Psoas muscle (tissue), 8 donors: ENCODE measurements around the gene GALNT16. TPM values are rescaled to one million over a fixed set of nuclear protein-coding genes. Genes with fewer than 3 reads are reported as not detected.
A peak's percentile ranks its signal among the peaks of the same experiment; 100 is the strongest.
"Not testable (repeated sequence)": the region's sequence is repeated elsewhere in the genome, so short reads cannot be mapped to it uniquely, and the experiment has no call there.

ENCODE experiments used
- ATAC-seq, 4 donors: fragments of 200-7000 bp; cut with Tn5 transposase; one replicate each; pipeline ENCODE4 v1.9.1; 2020; ENCODE audit warnings: moderate library complexity in 3 of 4, mild to moderate bottlenecking in 2 of 4
- DNase-seq, 2 donors: peaks; one replicate each; pipeline ENCODE4 v3.0.0-alpha.2; 2020
- H3K27ac ChIP-seq: fragments of 200-600 bp; one replicate; pipeline ENCODE4 v1.8.0; 2022
- H3K27me3 ChIP-seq, 3 donors: fragments of 200-600 bp in 1 of 3; one replicate each; pipeline versions ENCODE4 v1.6.1 to v1.8.0; 2013 to 2022; ENCODE audit warnings: low read length in 2 of 3, mild to moderate bottlenecking in 2 of 3, moderate library complexity in 1 of 3; ENCODE audit not compliant: insufficient read depth in 3 of 3
- H3K36me3 ChIP-seq, 2 donors: fragments of 200-600 bp in 1 of 2; one replicate each; pipeline versions ENCODE4 v1.6.1 to v1.8.0; 2013 to 2022; ENCODE audit warnings: low read depth in 1 of 2, mild to moderate bottlenecking in 1 of 2, moderate library complexity in 1 of 2; ENCODE audit not compliant: insufficient read depth in 1 of 2
- H3K4me1 ChIP-seq: fragments of 200-600 bp; one replicate; pipeline ENCODE4 v1.8.0; 2022
- H3K4me3 ChIP-seq: fragments of 200-600 bp; one replicate; pipeline ENCODE4 v1.8.0; 2022; ENCODE audit warnings: mild to moderate bottlenecking
- H3K9me3 ChIP-seq: fragments of 200-600 bp; one replicate; pipeline ENCODE4 v1.8.0; 2022
- WGBS, 3 donors: extraction: QIAGEN DNeasy Blood & Tissue Kit; methylation state at CpG; one replicate each; pipeline versions ENCODE4 v1.1.6 to v1.1.7; 2013; 5-methylcytosine and 5-hydroxymethylcytosine counted together
- intact Hi-C, 2 donors: fragments of 100-400 bp; cut with DNase I; formaldehyde crosslinking; loops; one replicate each; pipeline versions ENCODE4 v1.11.0 to v1.14.2; 2022
- polyA plus RNA-seq, 3 donors: library from polyadenylated mRNA; stranded (reverse); fragments of 200-250 nt; gene quantifications; one replicate each; pipeline ENCODE4 v1.2.3, GENCODE V29; 2013
- total RNA-seq, 4 donors: library from RNA; stranded (reverse); fragmentation: NEBNext Ultra II Directional in 2 of 4; extraction: Animal tissue kit (Norgen Biotek cat#: 25700) in 2 of 4; gene quantifications; one replicate each; pipeline versions ENCODE4 v1.2.1 to v1.2.4, GENCODE V29; 2021 to 2023
- TF ChIP-seq, protein P1 (sequence below): fragments of 200-600 bp; IDR thresholded peaks from one replicate; pipeline ENCODE4 v1.8.0; 2022; ENCODE audit warnings: antibody characterized with exemption
- donor health status: healthy with polysubstance abuse.
- donor health status: DM: no; HTN: no; CAD: no; lungs with moderate emphysema.
- donor health status: Bipolar disorder and iron deficiency.
- donor health status: healthy.
- donor health status: DM: yes; HTN: yes; CAD: no.
- donor health status: DM: no; HTN: no; CAD: no.
- donor health status: DM: no; HTN: no; CAD: no.
- donor health status: DM: yes; HTN: yes; CAD: no.

The GALNT16 gene
- total and polyA plus RNA-seq, 7 donors = 0.83 to 2.6 (median 1.7) TPM

GRCh38 chr14:69375722-69376121 lies 115.8 kb downstream of the GALNT16 start:
- H3K4me3 ChIP-seq = no peak overlapping the region
- H3K27me3 ChIP-seq = no peaks in the 10 kb centered on the region
- TF ChIP-seq, protein P1, sequence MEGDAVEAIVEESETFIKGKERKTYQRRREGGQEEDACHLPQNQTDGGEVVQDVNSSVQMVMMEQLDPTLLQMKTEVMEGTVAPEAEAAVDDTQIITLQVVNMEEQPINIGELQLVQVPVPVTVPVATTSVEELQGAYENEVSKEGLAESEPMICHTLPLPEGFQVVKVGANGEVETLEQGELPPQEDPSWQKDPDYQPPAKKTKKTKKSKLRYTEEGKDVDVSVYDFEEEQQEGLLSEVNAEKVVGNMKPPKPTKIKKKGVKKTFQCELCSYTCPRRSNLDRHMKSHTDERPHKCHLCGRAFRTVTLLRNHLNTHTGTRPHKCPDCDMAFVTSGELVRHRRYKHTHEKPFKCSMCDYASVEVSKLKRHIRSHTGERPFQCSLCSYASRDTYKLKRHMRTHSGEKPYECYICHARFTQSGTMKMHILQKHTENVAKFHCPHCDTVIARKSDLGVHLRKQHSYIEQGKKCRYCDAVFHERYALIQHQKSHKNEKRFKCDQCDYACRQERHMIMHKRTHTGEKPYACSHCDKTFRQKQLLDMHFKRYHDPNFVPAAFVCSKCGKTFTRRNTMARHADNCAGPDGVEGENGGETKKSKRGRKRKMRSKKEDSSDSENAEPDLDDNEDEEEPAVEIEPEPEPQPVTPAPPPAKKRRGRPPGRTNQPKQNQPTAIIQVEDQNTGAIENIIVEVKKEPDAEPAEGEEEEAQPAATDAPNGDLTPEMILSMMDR = no peak
- no peak overlapping the region for H3K27ac ChIP-seq
- ATAC-seq (no peak), DNase-seq (no peak)
- 94 to 96% (median 96%) methylated on average over 5 of the region's 5 CpGs for WGBS, 3 donors
- H3K36me3 ChIP-seq = peaks cover 0 to 69% of the 10 kb centered on the region in 2 donors
- H3K4me1 ChIP-seq = no peaks in the 10 kb centered on the region
- intact Hi-C loops = no loop called here
- H3K9me3 ChIP-seq = no peaks in the 10 kb centered on the region

GRCh38 chr14:69376439-69376838 lies 116.5 kb downstream of the GALNT16 start:
- H3K9me3 ChIP-seq = no peaks in the 10 kb centered on the region
- no peak overlapping the region for H3K27ac ChIP-seq
- H3K4me1 ChIP-seq = no peaks in the 10 kb centered on the region
- intact Hi-C loops = no loop called here
- TF ChIP-seq, protein P1 = no peak
- no peak overlapping the region for H3K4me3 ChIP-seq
- H3K27me3 ChIP-seq = no peaks in the 10 kb centered on the region
- ATAC-seq = peak in 3 of 4 donors; percentile 57 to 79 (median 67)
- H3K36me3 ChIP-seq = peaks cover 0 to 73% of the 10 kb centered on the region in 2 donors
- no peak for DNase-seq

DNA sequence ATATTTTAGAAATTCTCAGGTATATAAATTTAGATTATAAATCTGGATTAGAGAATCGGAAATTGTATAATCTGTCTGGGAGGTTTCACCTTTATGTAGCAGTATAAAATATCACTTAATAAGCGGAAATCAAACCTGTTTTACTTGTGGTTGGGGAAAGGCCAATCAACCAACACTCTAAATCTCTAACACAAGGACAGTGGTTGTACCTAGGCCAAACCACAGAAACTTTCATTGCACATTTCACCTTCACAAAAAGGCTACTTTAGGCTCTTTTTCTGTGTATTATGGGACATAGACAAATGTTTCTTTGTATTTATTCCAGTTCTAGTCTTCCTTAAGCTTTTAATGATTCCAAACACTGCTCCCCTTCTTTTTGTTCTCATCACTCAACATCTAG lies 118.3 kb downstream of the GALNT16 start:
- Histone ChIP-seq H3K36me3 (peaks cover 0 to 77% of the 10 kb centered on the region in 2 donors), H3K4me1 (no peaks in the 10 kb centered on the region), H3K27me3 (no peaks in the 10 kb centered on the region), H3K4me3 (no peak overlapping the region), H3K27ac (no peak overlapping the region), H3K9me3 (no peaks in the 10 kb centered on the region)
- ATAC-seq = no peak
- TF ChIP-seq, protein P1 = no peak
- intact Hi-C loops = no loop called here
- DNase-seq = no peak
- WGBS, 3 donors = 82 to 93% (median 88%) methylated on average over 2 of the region's 2 CpGs

DNA sequence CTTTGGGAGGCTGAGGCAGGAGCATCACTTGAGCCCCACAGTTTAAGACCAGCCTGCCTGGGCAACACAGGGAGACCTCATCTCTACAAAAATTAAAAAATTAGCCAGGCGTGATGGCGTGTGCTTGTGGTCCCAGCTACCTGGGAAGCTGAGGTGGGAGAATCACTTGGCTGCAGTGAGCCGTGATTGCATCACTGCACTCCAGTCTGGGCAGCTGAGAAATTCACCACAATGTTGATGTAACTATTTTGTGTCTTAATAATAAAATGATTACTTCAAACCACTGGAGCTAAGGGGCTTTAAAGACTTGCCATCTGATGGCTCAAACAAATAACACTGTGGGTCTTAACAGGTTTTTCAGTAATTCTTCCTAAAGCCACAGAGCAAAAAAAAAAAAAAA lies 127.4 kb downstream of the GALNT16 start:
- Histone ChIP-seq H3K27me3 (no peaks in the 10 kb centered on the region), H3K4me1 (peaks cover 5% of the 10 kb centered on the region), H3K27ac (no peak overlapping the region), H3K9me3 (no peaks in the 10 kb centered on the region), H3K36me3 (peaks cover under 1 to 85% of the 10 kb centered on the region in 2 donors), H3K4me3 (no peak overlapping the region)
- no peak for DNase-seq
- intact Hi-C loops = no loop called here
- TF ChIP-seq, protein P1 = no peak
- 91 to 95% (median 92%) methylated on average over 3 of the region's 3 CpGs for WGBS, 3 donors
- ATAC-seq = no peak

- intact Hi-C loops = loop anchor here in 1 of 2 donors (10.0 kb wide), 1 partner anchor 237 kb away; the partner anchor contains the start of gene DCAF5
- WGBS, 3 donors = 77 to 86% (median 79%) methylated on average over 8 of the region's 8 CpGs
- peaks cover 14 to 98% of the 10 kb centered on the region in 2 donors for H3K36me3 ChIP-seq
- H3K9me3 ChIP-seq, DNase-seq, H3K27me3 ChIP-seq, H3K27ac ChIP-seq, H3K4me3 ChIP-seq: not testable (repeated sequence)
- H3K4me1 ChIP-seq = peaks cover 10% of the 10 kb centered on the region
- ATAC-seq = peak in 1 of 4 donors; percentile 56
Observed at GRCh38 chr14:69391400-69391799, 131.4 kb downstream of the GALNT16 start.
